HEK293T (cell line): ENCODE data around the gene P2RY2.

Source experiments
- ARNT ChIP-seq: fragments of 450-650 bp; IDR thresholded peaks from 2 replicates; pipeline ENCODE4 v1.6.1; 2017; ENCODE audit warnings: mild to moderate bottlenecking
- FOXK2 ChIP-seq: fragments of 450-650 bp; IDR thresholded peaks from 2 replicates; pipeline ENCODE4 v1.6.1; 2016; ENCODE audit warnings: mild to moderate bottlenecking
- FOXM1 ChIP-seq: fragments of 450-650 bp; IDR thresholded peaks from 2 replicates; pipeline ENCODE4 v1.6.1; 2017; ENCODE audit warnings: mild to moderate bottlenecking, borderline replicate concordance
- SP1 ChIP-seq: fragments of 450-650 bp; IDR thresholded peaks from 2 replicates; pipeline ENCODE4 v1.6.1; 2017
- SUZ12 ChIP-seq: fragments of 450-650 bp; IDR thresholded peaks from 2 replicates; pipeline ENCODE4 v1.6.1; 2016; ENCODE audit warnings: mild to moderate bottlenecking
- TARDBP ChIP-seq: fragments of 450-650 bp; IDR thresholded peaks from 2 replicates; pipeline ENCODE4 v1.6.1; 2016

DNA sequence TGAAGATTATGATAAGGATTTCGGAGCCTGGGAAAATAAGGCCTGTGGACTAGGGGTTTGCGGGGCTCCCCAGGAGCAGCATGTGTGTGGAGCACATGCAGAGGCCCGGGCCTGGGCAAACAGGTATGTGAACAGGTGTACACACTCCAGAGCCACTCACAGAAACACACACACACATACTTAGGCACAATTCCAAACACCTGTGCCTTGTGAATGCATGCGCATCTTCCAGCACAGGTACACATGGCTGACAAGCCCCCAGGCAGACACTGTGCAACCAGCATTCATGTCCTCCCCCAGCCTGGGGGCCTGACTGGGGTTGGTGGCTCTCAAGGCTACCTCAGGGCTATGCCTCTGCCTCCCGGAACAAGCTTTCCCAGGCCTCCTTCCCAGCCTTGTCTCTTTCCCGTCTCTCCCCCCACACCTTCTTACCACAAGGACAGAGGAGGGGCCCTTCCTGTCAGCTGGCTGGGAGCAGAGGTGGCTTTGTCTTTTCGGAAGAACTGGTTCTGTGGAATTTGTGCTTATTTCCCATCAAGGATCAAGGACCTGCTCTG, 51.5 kb downstream of the P2RY2 start:
- TF ChIP-seq FOXM1 = no peak
- no peak for TF ChIP-seq SUZ12
- no peak for TF ChIP-seq TARDBP
- TF ChIP-seq SP1 = no peak
- no peak for TF ChIP-seq ARNT
- no peak for TF ChIP-seq FOXK2
